A549 (cell line): ENCODE results near the gene FHIT. TPM values are rescaled to one million over a fixed set of nuclear protein-coding genes. Genes with fewer than 3 reads are reported as not detected.

Experiments
- ATAC-seq, 2 experiments: fragments of 200-7000 bp in 1 of 2; fragments of >200 bp in 1 of 2; cut with Nextera tagmentation in 1 of 2; cut with Tn5 transposase in 1 of 2; 3 replicates each; pipeline versions ENCODE4 v1.8.0 to v1.9.1; 2018 to 2020; ENCODE audit warnings: mild to moderate bottlenecking in 1 of 2, moderate library complexity in 1 of 2
- CTCF ChIA-PET: fragments of 300-600 bp; sonication (Branson Sonifier 250); formaldehyde crosslinking; extraction: SDS; loops from one replicate; lab custom pipeline; 2021; ENCODE audit warnings: antibody characterized with exemption, inconsistent platforms; lab: Yijun Ruan, JAX
- POLR2A ChIA-PET: fragments of 350-600 bp; formaldehyde crosslinking; extraction: SDS; loops from one replicate; lab custom pipeline; 2021; ENCODE audit warnings: antibody characterized with exemption, inconsistent platforms; lab: Yijun Ruan, JAX
- DNase-seq, 2 experiments: peaks; one replicate each; pipeline versions ENCODE4 v3.0.0 to v3.0.0-alpha.2; 2011 to 2016; ENCODE audit warnings: low read depth in 1 of 2, low spot score in 1 of 2
- FAIRE-seq: peaks from 2 replicates; lab custom pipeline; 2011; peaks lifted over from hg19 to GRCh38; lab: Jason Lieb, UNC
- H3K27ac ChIP-seq, 2 experiments: fragments of >200 bp; sonication (Bioruptor Twin); formaldehyde crosslinking; 3 replicates each; pipeline ENCODE4 v1.5.1; 2016 to 2017
- H3K4me1 ChIP-seq: fragments of >200 bp; sonication (Bioruptor Twin); formaldehyde crosslinking; 3 replicates; pipeline ENCODE4 v1.6.1; 2016
- H3K4me2 ChIP-seq: fragments of >200 bp; sonication (Bioruptor Twin); formaldehyde crosslinking; 3 replicates; pipeline ENCODE4 v1.6.1; 2016
- H3K4me3 ChIP-seq: fragments of >200 bp; sonication (Bioruptor Twin); formaldehyde crosslinking; 3 replicates; pipeline ENCODE4 v1.5.1; 2016
- H3K9me3 ChIP-seq: fragments of >200 bp; sonication (Bioruptor Twin); formaldehyde crosslinking; 3 replicates; pipeline ENCODE4 v1.6.1; 2016
- BHLHE40 ChIP-seq: IDR thresholded peaks from 2 replicates; pipeline ENCODE4 v1.6.1; 2012; ENCODE audit warnings: low read depth, low read length, inconsistent platforms
- CHD2 ChIP-seq: fragments of 150-350 bp; IDR thresholded peaks from 2 replicates; pipeline ENCODE4 v1.6.1; 2014; ENCODE audit warnings: low read length; ENCODE audit not compliant: partially characterized antibody
- CHD4 ChIP-seq: fragments of 200-600 bp; sonication (generic); IDR thresholded peaks from 2 replicates; pipeline ENCODE4 v1.6.1; 2016; ENCODE audit warnings: antibody characterized with exemption, mild to moderate bottlenecking, borderline replicate concordance
- EHF ChIP-seq: fragments of 250-450 bp; sonication (Bioruptor Pico); IDR thresholded peaks from 2 replicates; pipeline ENCODE4 v1.5.0; 2020; ENCODE audit warnings: mild to moderate bottlenecking
- EHMT2 ChIP-seq: fragments of 200-600 bp; sonication (generic); IDR thresholded peaks from 2 replicates; pipeline ENCODE4 v1.6.1; 2016; ENCODE audit warnings: antibody characterized with exemption, low read depth, mild to moderate bottlenecking, moderate library complexity
- FOXS1 ChIP-seq: fragments of 250-450 bp; sonication (Bioruptor Pico); IDR thresholded peaks from 2 replicates; pipeline ENCODE4 v1.5.0; 2020; ENCODE audit warnings: mild to moderate bottlenecking, moderate library complexity
- HEYL ChIP-seq: fragments of 250-450 bp; sonication (Bioruptor Pico); IDR thresholded peaks from 2 replicates; pipeline ENCODE4 v1.8.0; 2021; ENCODE audit warnings: mild to moderate bottlenecking, moderate library complexity
- HOXA7 ChIP-seq: fragments of 250-450 bp; sonication (Bioruptor Pico); IDR thresholded peaks from 2 replicates; pipeline ENCODE4 v1.5.0; 2020; ENCODE audit warnings: mild to moderate bottlenecking, moderate library complexity
- HOXB5 ChIP-seq: fragments of 250-450 bp; sonication (Bioruptor Pico); IDR thresholded peaks from 2 replicates; pipeline ENCODE4 v1.5.0; 2020; ENCODE audit warnings: mild to moderate bottlenecking, moderate library complexity
- JUN ChIP-seq, 2 experiments: fragments of >200 bp; sonication (Bioruptor Twin); formaldehyde crosslinking; IDR thresholded peaks; 2 replicates in 1 of 2; 3 replicates in 1 of 2; pipeline ENCODE4 v1.6.1; 2016 to 2017
- MAFK ChIP-seq: fragments of 450-650 bp; IDR thresholded peaks from 2 replicates; pipeline ENCODE4 v1.6.1; 2014; ENCODE audit not compliant: partially characterized antibody
- MAZ ChIP-seq: fragments of 150-350 bp; IDR thresholded peaks from 2 replicates; pipeline ENCODE4 v1.6.1; 2014; ENCODE audit warnings: antibody characterized with exemption, low read depth, low read length, borderline replicate concordance
- NFE2L2 ChIP-seq: fragments of 150-350 bp; conservative IDR thresholded peaks from 2 replicates; pipeline ENCODE4 v1.6.1; 2014; ENCODE audit warnings: low read length
- NPAS2 ChIP-seq: fragments of 250-450 bp; sonication (Bioruptor Pico); IDR thresholded peaks from 2 replicates; pipeline ENCODE4 v1.8.0; 2022; ENCODE audit warnings: mild to moderate bottlenecking, moderate library complexity, borderline replicate concordance
- PHF8 ChIP-seq: fragments of 200-600 bp; sonication (generic); IDR thresholded peaks from 2 replicates; pipeline ENCODE4 v1.6.1; 2016; ENCODE audit warnings: low read depth, mild to moderate bottlenecking, antibody characterized with exemption, moderate library complexity, borderline replicate concordance
- RFX5 ChIP-seq: fragments of 450-650 bp; IDR thresholded peaks from 2 replicates; pipeline ENCODE4 v1.7.1; 2014; ENCODE audit warnings: antibody characterized with exemption, mild to moderate bottlenecking, moderate library complexity
- SREBF2 ChIP-seq: fragments of 450-650 bp; IDR thresholded peaks from 2 replicates; pipeline ENCODE4 v1.6.1; 2014; ENCODE audit warnings: mild to moderate bottlenecking, moderate library complexity
- TFCP2L1 ChIP-seq: fragments of 250-450 bp; sonication (Bioruptor Pico); IDR thresholded peaks from 2 replicates; pipeline ENCODE4 v1.5.0; 2021; ENCODE audit warnings: mild to moderate bottlenecking
- ZC3H11A ChIP-seq: fragments of 450-650 bp; IDR thresholded peaks from 2 replicates; pipeline ENCODE4 v1.6.1; 2014; ENCODE audit warnings: antibody characterized with exemption, mild to moderate bottlenecking
- ZNF302 ChIP-seq: fragments of 250-450 bp; sonication (Bioruptor Pico); IDR thresholded peaks from 2 replicates; pipeline ENCODE4 v1.9.0; 2021; ENCODE audit warnings: inconsistent platforms, mild to moderate bottlenecking, moderate library complexity
- WGBS: methylation state at CpG from one replicate; pipeline ENCODE4 v1.1.6; 2017; ENCODE audit errors: missing lambda C conversion rate; 5-methylcytosine and 5-hydroxymethylcytosine counted together
- polyA plus RNA-seq, 4 experiments: library from polyadenylated mRNA; depleted of rRNA in 3 of 4; stranded (reverse); fragments of >200 nt; fragmentation: RNase III in 1 of 4; extraction: RNeasy Plus Mini Kit Qiagen cat#74134 plus additional on column Dnase treatment in 1 of 4; gene quantifications; 2 replicates in 3 of 4; 3 replicates in 1 of 4; pipeline ENCODE4 v1.2.3, GENCODE V29; 2011 to 2017
- TF ChIP-seq, protein P1 (sequence below): fragments of 250-450 bp; sonication (Bioruptor Pico); IDR thresholded peaks from 2 replicates; pipeline ENCODE4 v1.5.0; 2021; ENCODE audit warnings: mild to moderate bottlenecking, moderate library complexity, borderline replicate concordance
- TF ChIP-seq, protein P2 (sequence below): fragments of 150-350 bp; IDR thresholded peaks from 2 replicates; pipeline ENCODE4 v1.6.1; 2014; ENCODE audit warnings: low read depth, mild to moderate bottlenecking, low read length
- TF ChIP-seq, protein P3 (sequence below): fragments of >200 bp; sonication (Bioruptor Twin); formaldehyde crosslinking; IDR thresholded peaks from 2 replicates; pipeline ENCODE4 v1.6.1; 2016
- TF ChIP-seq, protein P4 (sequence below): IDR thresholded peaks from 2 replicates; pipeline ENCODE4 v1.6.1; 2012; ENCODE audit warnings: low read depth, borderline replicate concordance
- TF ChIP-seq, protein P5 (sequence below): fragments of >200 bp; sonication (Bioruptor Twin); formaldehyde crosslinking; IDR thresholded peaks from 3 replicates; pipeline ENCODE4 v1.6.1; 2016
- TF ChIP-seq, protein P6 (sequence below): fragments of 200-600 bp; sonication (generic); IDR thresholded peaks from 2 replicates; pipeline ENCODE4 v1.6.1; 2016; ENCODE audit warnings: antibody characterized with exemption, mild to moderate bottlenecking, moderate library complexity

The FHIT gene
- polyA plus RNA-seq, 2 of the 4 experiments (the other 2 are of a cell fraction), result 0.76 to 0.92 TPM

DNA sequence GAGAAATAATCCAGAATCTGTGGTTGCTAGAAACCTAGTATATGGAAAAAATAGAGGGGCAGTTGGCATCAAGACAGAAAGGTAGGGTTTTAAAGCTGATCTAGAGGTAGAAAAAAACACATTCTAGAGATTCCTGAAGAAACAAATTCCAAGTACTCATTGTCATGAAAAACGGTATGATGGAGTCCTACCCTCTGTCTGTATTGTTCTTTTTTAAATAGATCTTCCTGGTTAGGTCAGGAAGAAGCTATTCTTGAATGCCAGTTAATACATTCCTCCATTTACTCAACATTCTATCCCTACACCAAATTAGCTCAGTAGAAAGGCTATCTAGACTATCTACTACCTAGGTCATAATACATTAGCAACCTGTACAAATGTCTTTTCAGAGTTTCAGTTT is 364.7 kb downstream of the FHIT start:
- CTCF ChIA-PET, result interaction anchor here (0.6 to 0.8 kb wide), 2 partner anchors 10 to 131 kb away, joined by 3 read pairs; no protein-coding TSS in a partner anchor
- FAIRE-seq, result no peak
- ATAC-seq, result no peak

DNA sequence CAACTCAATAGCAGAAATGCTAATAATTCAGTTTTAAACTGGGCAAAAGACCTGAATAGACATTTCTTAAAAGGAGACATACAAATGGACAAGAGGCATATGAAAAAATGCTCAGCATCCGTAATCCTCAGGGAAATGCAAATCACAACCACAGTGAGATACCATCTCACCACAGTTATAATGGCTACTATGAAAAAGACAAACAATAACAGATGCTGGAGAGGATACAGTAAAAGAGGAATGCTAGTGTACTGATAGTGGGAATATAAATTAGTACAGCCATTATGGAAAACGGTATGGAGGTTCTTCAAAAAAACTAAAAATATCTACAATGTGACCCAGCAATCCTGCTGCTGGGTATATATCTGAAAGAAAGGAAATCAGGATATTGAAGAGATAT is 367.2 kb downstream of the FHIT start:
- no peak overlapping the region for H3K27ac ChIP-seq
- ChIA-PET CTCF (no interaction called here), POLR2A (no interaction called here)
- WGBS, result 5% methylated on average over 2 of the region's 2 CpGs
- FAIRE-seq (no peak), ATAC-seq (no peak), DNase-seq (no peak)
- H3K4me3 ChIP-seq, result no peak overlapping the region
- H3K4me2 ChIP-seq, result no peak overlapping the region
- TF ChIP-seq, protein P1, sequence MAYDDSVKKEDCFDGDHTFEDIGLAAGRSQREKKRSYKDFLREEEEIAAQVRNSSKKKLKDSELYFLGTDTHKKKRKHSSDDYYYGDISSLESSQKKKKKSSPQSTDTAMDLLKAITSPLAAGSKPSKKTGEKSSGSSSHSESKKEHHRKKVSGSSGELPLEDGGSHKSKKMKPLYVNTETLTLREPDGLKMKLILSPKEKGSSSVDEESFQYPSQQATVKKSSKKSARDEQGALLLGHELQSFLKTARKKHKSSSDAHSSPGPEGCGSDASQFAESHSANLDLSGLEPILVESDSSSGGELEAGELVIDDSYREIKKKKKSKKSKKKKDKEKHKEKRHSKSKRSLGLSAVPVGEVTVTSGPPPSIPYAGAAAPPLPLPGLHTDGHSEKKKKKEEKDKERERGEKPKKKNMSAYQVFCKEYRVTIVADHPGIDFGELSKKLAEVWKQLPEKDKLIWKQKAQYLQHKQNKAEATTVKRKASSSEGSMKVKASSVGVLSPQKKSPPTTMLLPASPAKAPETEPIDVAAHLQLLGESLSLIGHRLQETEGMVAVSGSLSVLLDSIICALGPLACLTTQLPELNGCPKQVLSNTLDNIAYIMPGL (CRISPR knock-in tag), result no peak
- no peak for TF ChIP-seq SREBF2
- TF ChIP-seq HOXA7 (CRISPR knock-in tag), result no peak
- TF ChIP-seq RFX5, result no peak
- TF ChIP-seq, protein P2, sequence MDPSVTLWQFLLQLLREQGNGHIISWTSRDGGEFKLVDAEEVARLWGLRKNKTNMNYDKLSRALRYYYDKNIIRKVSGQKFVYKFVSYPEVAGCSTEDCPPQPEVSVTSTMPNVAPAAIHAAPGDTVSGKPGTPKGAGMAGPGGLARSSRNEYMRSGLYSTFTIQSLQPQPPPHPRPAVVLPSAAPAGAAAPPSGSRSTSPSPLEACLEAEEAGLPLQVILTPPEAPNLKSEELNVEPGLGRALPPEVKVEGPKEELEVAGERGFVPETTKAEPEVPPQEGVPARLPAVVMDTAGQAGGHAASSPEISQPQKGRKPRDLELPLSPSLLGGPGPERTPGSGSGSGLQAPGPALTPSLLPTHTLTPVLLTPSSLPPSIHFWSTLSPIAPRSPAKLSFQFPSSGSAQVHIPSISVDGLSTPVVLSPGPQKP, result no peak
- no peak for TF ChIP-seq ZNF302 (CRISPR knock-in tag)
- no peak for TF ChIP-seq MAFK
- no peak for TF ChIP-seq CHD4
- no peak for TF ChIP-seq NFE2L2
- TF ChIP-seq FOXS1, result no peak
- TF ChIP-seq, protein P3, sequence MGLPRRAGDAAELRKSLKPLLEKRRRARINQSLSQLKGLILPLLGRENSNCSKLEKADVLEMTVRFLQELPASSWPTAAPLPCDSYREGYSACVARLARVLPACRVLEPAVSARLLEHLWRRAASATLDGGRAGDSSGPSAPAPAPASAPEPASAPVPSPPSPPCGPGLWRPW, result no peak
- H3K4me1 ChIP-seq, result no peaks in the 10 kb centered on the region
- no peaks in the 10 kb centered on the region for H3K9me3 ChIP-seq

More for the DNA sequence above, 364.7 kb downstream of the FHIT start:
- Histone ChIP-seq H3K4me1 (no peaks in the 10 kb centered on the region), H3K4me2 (no peak overlapping the region), H3K9me3 (no peaks in the 10 kb centered on the region), H3K27ac (no peak overlapping the region), H3K4me3 (no peak overlapping the region)
- POLR2A ChIA-PET, result no interaction called here
- no peak for DNase-seq
- TF ChIP-seq HEYL, result no peak
- no peak for TF ChIP-seq JUN (IDR thresholded peaks at IDR 0.05)
- no peak for TF ChIP-seq BHLHE40
- TF ChIP-seq EHMT2, result no peak
- TF ChIP-seq, protein P4, sequence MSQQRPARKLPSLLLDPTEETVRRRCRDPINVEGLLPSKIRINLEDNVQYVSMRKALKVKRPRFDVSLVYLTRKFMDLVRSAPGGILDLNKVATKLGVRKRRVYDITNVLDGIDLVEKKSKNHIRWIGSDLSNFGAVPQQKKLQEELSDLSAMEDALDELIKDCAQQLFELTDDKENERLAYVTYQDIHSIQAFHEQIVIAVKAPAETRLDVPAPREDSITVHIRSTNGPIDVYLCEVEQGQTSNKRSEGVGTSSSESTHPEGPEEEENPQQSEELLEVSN, result no peak
- TF ChIP-seq PHF8, result no peak
- TF ChIP-seq, protein P5, sequence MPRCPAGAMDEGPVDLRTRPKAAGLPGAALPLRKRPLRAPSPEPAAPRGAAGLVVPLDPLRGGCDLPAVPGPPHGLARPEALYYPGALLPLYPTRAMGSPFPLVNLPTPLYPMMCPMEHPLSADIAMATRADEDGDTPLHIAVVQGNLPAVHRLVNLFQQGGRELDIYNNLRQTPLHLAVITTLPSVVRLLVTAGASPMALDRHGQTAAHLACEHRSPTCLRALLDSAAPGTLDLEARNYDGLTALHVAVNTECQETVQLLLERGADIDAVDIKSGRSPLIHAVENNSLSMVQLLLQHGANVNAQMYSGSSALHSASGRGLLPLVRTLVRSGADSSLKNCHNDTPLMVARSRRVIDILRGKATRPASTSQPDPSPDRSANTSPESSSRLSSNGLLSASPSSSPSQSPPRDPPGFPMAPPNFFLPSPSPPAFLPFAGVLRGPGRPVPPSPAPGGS, result no peak
- TF ChIP-seq TFCP2L1, result no peak
- TF ChIP-seq, protein P1 (CRISPR knock-in tag), result no peak
- no peak for TF ChIP-seq HOXB5
- TF ChIP-seq MAZ, result no peak
- TF ChIP-seq ZC3H11A, result no peak
- no peak for TF ChIP-seq EHF
- no peak for TF ChIP-seq CHD2
- TF ChIP-seq, protein P6, sequence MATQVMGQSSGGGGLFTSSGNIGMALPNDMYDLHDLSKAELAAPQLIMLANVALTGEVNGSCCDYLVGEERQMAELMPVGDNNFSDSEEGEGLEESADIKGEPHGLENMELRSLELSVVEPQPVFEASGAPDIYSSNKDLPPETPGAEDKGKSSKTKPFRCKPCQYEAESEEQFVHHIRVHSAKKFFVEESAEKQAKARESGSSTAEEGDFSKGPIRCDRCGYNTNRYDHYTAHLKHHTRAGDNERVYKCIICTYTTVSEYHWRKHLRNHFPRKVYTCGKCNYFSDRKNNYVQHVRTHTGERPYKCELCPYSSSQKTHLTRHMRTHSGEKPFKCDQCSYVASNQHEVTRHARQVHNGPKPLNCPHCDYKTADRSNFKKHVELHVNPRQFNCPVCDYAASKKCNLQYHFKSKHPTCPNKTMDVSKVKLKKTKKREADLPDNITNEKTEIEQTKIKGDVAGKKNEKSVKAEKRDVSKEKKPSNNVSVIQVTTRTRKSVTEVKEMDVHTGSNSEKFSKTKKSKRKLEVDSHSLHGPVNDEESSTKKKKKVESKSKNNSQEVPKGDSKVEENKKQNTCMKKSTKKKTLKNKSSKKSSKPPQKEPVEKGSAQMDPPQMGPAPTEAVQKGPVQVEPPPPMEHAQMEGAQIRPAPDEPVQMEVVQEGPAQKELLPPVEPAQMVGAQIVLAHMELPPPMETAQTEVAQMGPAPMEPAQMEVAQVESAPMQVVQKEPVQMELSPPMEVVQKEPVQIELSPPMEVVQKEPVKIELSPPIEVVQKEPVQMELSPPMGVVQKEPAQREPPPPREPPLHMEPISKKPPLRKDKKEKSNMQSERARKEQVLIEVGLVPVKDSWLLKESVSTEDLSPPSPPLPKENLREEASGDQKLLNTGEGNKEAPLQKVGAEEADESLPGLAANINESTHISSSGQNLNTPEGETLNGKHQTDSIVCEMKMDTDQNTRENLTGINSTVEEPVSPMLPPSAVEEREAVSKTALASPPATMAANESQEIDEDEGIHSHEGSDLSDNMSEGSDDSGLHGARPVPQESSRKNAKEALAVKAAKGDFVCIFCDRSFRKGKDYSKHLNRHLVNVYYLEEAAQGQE, result no peak
- TF ChIP-seq NPAS2, result no peak
- 4% methylated on average over 1 of the region's 1 CpG for WGBS
